NCI-H2196 (cell line): ENCODE data around the gene LRRC47.

Source experiments
- DNase-seq: peaks from one replicate; lab custom pipeline; 2025; ENCODE audit not compliant: unreplicated experiment; lab: John Stamatoyannopoulos, UW

LRRC47 gene

DNA sequence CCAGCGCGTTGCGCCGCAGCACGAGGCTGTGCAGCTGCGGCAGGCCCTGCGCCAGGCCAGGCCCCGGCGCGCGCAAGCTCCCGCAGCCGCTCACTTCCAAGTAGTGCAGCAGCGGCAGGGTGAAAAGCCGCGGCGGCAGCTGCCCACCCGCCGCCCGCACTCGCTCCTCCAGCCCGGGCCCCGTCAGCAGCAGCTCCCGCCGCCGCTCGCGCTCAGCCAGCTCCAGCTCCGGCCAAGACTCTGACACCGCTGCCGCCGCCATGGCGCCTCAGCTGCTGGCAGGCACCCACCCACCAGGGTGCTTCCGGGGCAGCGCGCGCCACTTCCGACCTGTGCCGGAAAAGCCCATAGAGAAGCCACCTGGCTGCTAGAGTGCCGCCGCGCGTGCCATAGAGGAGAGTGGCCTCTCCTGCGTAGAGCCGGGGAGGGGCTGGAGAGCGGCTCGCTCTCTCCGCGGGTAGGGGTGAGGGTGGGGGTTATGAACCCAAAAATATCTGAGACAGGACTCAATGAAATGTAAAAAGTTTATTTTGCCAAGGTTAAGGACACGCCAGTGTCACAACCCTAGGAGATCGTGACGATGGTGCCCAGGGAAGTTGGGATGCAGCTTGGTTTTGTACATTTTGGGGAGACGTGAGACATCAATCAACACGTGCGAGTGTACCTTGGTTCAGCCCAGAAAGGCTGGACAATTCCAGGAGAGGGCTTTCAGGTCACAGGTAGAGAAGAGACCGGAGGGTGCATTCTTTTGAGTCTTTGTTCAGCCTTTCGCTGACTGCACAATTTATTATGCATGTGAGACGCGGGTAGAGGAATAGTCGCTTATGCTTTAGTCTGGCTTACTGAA is at the start of gene LRRC47:
Gene LRRC47, minus strand, starts transcription at position 284 of the 847 bp plus-strand sequence. Its CDS starts 22 bp downstream, at position 262.
- peak; percentile 91 for DNase-seq

DNA sequence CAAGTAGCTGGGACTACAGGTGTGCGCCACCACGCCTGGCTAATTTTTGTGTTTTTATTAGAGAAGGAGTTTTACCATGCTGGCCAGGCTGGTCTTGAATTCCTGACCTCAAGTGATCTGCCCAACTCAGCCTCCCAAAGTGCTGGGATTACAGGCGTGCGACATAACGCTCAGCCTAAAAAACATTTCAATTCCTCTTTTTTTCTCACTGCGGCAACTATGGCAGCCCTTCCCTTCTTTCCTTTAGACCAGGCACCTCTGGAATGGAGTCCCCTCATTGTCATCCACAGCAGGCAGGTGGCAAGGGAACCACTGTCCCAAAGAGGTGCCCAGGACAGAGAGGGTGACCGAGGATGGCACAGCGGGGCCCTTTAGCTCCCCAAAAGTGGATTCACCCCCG is 46.6 kb upstream of the LRRC47 start:
- DNase-seq, result no peak

DNA sequence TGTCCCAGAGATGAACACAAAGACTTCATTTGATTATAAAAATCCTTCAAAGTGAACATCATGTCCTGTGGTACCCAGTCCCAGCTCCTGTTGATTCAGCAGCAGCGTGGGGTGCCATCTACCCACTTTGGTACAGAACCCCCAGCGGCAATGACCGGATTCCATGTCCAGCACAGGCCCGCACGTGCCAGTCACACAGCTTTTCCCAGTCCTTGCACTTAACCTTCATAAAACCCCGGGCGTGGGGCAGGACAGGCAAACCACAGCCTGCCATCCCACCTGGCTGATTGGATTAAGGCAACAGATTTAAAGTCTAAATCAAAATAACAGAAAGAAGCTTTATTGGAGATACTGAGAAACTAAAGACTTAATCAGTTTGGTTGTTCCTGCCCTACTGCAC is 45.2 kb upstream of the LRRC47 start:
- DNase-seq, result no peak

DNA sequence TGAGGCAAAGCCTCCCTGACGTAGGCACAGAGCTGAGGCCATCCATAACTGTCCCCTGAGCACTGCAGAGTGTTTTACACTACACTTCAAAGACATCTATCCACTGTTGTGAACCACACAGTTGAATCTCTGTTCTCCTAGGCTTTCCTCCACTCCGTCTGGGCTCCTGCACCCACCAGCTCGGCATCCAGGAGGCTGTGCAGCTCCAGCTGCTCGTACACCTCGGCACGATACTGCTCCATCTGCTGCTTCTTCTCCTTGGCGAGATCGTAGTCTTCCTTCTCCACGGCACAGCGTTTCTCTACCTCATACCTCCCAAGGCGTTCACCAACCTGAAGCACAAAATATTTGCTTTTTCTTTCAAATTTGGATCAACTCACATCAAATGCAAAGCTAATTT is 42.5 kb upstream of the LRRC47 start:
- DNase-seq, result no peak

DNA sequence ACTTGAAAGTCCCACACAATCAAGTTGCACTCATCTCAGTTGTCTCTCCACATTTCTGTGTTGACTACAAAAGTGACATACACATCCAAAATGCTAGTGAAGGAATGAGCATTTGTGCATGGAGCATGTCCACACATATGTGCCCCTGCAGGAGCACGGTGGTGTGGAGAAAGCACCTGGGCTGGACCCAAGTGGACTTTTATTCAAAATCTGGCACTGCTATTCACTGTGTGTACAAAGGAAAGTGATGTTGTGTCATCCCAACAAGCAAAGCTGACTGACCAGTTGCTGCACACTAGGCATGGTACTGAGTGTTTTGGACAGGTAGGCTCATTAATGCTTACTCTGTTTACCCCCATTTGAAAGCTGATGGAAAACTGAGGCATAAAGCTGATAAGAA is 41.4 kb upstream of the LRRC47 start:
- no peak for DNase-seq

DNA sequence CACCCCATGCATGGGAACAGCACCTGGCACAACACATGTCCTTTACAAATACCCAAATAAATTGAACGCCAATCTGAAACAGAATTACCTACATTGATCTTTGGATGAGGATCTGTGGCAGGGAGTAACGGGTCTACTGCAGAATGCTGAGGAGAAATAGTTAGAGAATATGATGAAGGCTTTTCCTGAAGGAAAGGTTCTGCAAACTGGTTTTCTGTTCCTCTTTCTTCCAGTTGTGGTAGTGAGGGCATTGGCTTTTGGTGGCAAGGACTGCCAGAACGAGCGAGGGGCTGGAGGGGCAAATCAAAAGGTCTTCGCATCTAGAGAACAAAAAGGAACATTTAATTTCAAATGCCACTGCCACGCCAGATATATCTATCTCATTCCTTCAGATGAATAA is 40.9 kb upstream of the LRRC47 start:
- DNase-seq, result no peak

DNA sequence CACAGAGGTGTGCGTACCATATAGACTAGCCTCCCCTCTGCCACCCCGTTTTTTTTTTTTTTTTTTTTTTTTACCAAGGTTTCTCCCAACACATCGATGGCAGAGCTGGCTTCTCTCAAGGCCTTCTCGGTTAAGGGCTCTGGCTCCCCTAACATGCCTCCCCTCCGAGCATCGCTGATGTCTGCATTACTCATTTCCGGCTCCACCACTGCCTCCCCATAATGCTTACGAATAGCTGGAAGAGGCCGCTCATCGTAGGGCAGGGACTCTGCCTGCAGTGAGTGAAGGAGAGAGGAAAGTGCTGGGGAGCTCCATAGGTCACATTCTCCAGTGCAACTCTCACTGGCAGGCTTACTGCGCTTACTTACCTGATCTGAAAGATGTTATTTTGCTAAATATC is 40.1 kb upstream of the LRRC47 start:
- DNase-seq, result no peak

DNA sequence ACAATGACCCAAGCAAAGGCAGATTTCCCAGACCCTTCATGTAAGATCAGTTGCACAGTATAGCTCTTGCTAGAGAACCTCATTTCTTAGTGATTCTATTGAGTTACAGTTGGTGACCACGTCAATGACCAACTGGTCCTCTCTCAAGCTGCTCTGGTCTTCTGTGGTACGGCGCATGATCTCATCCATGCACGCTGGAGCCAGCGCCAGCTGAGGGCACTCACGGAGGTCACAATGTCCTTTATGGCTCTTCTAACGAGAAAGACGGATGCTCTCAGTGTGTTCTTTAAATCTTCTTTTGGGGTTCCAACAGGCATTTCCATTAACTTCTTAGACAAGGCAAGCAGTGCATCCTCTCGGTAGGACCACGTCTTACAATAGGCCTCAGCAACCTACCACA is 38.4 kb upstream of the LRRC47 start:
- DNase-seq, result no peak

DNA sequence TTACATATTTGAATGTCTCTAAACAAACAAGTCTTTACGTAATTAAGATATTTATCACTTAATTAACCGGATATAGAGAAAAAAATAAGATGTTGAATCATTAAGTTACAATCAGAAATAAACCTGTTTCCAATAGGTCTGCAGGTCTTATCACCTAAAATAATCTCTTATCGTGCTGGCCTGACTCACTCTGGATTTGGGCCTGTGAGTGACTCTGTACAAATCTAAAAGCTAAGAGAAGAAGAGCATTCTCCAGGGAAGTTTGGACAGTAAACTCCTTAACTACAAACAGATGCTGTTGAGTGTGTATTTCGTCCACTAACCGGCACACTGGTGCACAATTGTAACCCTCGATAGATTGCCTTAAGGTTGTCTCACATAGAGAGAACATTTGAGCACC is 35.4 kb upstream of the LRRC47 start:
- no peak for DNase-seq

DNA sequence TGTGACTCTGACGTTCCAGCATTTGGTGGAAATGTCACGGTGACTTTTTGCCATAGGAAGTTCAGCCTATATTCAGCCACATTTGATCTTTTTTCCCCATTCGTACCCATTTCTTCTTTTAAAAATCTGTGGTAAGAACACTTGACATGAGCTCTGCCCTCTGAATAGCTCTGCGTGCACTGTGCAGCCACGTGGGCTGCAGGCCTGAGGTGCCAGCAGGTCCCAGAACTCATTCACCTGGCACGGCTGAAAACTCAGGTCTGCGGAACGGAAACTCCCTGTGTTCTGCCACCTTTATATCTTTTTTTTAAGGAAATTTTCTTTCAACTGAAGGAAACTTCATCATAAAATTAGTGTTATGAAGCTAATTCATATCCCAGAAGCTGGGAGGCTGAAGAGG is 32.1 kb upstream of the LRRC47 start:
- DNase-seq, result no peak

DNA sequence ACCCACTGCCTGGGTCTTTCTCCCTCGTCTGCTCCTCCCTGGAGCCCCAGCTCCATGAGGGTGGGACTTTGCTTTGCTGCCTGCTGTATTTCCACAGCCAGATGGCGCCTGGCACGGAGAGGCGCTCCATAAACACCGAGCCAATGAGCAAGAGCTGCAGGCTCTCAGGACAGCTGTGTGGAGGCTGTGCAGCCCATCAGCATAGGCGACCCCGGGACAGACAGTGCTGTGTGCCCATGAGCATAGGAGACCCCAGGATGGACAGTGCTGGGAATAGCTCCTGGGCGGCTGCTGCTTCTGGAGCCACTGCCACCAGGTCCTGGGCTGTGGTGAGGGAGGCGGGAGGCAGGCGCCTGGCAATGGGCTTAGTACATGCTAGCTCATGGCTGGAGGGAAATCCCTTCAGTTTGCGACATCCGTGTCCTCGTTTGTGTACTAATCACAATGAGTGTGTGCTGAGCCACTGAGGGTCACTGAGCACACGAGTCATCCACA is 31.6 kb upstream of the LRRC47 start:
- no peak for DNase-seq

DNA sequence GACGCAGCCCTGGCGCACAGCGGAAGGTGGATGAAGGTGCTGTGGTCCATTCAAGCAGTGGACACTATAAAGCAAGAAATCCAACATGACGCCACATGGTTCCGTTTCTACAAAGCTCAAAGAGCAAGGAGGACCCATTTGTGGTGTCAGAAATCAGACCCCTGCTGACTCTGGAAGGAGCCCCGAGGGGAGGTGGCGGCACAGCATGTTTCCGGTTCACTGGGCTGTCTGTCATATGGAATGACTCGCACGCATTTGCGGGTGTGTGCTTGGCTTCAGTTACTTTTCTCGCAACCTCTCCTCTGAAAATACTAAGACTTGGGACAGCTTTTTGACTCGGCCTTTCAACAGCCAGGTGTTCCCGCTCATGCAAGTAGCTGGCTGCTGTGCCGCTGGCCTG is 29.1 kb upstream of the LRRC47 start:
- no peak for DNase-seq

DNA sequence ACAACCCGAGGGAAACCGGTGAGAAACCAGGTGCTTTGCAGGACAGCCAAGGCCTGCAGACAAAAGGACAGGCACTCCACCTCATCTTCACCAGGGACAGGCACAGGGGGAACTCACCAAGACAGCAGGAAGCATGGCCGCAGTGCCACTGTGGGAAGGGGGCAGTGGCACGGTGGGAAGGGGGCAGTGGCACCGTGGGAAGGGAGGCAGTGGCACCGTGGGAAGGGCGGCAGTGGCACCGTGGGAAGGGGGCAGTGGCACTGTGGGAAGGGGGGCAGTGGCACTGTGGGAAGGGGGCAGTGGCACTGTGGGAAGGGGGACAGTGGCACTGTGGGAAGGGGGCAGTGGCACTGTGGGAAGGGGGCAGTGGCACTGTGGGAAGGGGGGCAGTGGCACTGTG is 28.4 kb upstream of the LRRC47 start:
- DNase-seq, result no peak

DNA sequence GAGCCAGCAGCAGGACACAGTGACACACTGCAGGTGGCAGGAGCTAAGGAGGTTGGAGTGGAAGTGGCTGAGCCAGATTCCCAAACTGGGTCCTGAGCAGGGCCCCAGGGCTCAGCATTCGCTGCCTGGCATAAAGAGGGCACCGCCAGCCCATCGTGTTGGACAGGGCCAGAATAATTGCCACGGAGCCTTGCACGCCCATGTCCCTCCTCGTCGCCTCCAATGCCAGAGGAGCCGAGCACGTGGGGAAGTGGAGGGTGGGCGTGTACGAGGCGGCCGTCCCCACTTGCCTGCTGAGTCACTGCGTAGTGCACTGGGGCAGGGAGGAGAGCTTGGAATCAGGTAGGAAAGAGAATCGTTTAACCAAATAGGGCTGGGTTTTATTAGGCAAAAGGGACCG is 26.1 kb upstream of the LRRC47 start:
- no peak for DNase-seq

DNA sequence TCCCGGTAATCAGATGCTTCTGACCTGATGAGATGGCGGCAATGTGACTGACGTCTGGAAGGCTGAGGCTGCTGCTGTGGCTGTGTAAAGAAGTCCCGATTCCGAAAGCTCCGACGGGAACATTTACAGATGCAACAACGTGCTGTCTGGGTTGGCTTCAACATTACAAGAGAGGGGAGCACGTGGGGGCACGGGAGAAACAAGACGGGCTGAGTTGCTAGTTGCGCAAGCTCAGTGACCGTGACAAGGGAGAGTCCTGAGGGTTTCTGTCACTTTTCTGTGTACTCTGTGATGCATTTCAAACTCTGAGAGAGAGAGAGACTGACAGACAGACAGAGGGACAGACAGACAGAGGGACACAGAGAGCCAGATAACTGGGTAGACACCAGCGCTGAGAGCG is 25.6 kb upstream of the LRRC47 start:
- no peak for DNase-seq

DNA sequence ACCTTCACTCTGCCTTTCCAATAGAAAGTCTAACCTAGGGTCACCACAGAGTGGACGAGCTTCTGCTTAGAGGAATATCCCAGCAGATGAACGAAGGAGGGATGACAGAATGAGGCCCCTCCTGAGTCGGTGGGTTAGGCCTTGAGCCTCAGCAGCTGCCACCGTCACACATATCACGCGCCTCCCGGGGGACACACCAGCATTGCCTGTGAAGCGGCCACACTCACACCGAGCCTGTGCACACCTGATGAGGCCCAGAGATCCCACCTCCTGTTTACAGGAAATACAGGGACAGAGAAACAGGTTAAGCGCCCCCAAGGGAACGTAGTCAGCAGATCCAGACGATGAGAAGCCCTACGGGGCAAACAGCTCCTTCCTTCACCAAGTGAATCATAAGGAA is 25.1 kb upstream of the LRRC47 start:
- DNase-seq, result no peak

DNA sequence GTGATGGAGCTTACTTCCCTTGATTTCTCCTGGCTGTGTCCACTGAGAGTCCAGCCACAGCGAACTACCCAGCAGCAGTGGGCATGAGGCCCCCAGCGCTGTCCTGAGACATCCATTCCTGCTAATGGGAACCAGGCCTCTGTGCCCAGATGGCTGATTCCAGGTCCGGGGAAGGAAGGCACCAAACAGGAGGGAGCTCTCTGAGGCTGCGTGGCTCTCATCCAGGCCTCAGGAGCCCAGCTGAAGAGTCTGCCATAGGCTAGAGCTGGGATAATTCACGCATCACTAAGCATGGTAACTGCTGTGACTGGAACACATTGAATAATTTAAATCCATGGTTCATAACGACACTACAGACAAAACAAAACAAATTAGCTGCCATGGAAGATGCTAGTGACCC is 24.7 kb upstream of the LRRC47 start:
- no peak for DNase-seq

DNA sequence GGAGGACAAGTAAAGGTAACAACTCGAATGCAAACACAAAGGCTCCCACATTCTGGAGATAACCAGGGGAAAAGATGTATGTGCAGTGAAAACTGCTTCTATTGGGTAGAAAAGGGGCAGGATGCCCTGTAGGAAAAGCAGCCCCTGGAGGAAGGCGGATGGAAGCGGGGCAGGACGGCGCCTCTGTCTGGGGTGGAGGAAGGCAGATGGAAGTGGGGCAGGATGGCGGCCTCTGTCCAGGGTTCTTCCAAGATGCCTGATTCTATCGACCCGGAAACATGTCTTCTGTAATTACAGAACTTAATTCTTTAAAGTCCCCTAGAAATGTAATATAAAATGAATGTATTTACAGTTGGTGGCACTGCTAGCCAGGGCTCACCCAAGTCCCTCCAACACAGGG is 24.0 kb upstream of the LRRC47 start:
- no peak for DNase-seq

DNA sequence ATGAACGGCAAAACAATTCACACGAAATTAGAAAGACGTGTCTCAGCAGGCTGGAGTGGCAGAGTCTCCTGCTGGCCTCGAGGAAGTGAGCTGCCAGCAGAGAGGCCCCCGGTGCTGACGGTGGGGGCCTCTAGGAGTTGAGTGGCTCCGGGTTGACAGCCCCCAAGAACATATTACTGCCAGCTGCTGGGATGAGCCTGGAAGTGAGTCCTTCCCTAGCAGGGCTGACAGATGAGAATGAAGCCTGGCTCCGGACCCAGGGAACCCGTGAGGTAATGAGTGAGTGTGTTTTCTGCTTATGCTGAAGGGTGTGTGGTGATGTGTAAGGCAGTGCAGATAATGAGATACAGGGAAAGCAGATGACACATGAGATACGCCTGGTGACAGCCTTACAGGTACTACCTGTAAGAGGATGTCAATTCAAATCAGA is 23.5 kb upstream of the LRRC47 start:
- no peak for DNase-seq

DNA sequence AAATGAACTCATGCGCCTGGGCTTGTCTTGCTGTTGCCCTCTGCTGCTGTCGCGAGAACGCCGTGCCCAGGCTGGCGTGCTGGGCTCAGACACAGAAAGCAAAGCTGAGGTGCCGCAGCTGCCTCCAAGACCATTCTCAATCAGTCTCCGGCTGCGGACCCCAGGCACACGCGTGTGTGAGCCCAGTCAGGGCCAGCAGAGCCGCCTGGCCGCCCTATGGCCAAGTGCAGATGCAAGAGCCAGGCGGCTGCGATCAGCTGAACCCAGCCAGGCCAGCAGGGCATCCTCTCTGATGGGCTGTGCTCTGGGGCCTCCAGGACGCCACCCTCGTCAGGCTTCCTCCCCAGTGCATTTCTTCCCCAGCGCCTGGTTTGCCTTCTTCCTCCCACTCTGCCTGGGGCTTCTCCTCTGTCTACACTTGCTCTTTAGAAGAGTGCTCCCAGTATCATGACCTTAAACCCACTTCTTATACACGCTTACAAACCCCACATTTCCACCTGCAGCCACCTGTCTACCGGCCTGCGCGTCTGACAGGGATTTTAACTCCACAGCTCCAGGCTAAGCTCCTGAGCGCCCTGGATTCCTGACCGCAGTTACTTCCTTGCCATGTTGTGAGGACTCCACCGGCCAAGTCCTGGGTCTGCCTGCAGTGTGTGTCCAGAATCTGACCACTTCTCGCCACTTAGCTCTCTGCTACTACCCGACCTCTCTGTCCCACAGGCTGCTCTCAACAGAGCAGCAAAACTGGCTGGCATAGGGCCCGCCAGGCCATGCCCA is 21.7 kb upstream of the LRRC47 start:
- DNase-seq, result no peak

DNA sequence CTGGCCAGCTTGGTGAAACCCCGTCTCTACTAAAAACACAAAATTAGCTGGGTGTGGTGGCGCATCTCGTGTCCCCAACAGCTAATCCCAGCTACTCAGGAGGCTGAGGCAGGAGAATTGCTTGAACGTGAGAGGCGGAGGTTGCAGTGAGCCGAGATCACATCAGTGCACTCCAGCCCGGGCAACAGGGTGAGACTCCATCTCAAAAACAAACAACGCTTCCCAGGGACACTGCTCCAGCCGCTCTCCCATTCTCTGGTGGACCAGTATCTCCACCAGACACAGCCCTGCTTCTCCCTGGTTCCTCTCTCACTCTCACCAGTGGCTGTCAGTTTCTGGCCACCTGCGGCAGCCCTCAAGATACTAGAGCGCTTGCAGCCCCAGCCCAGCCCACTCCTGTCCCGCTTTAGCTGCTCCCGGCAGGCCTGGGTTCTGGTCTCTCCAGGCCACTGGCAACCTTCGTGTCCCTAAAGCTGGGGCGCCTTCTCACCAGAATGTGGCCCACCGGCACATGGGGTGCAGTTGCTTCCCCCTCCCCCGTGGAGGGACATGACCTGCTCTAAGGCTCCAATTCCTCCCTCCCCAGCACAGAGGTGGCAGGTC is 20.9 kb upstream of the LRRC47 start:
- DNase-seq, result no peak
